Activated CD4-positive, alpha-beta T cell treated with anti-CD3 and anti-CD28 coated beads, Interleukin-2, amount 50 U/mL, for 4 hours (primary cell): ENCODE measurements around the gene MROH2B.
"Not testable (repeated sequence)": the region's sequence is repeated elsewhere in the genome, so short reads cannot be mapped to it uniquely, and the experiment has no call there.

ENCODE experiments used
- DNase-seq, 2 experiments: peaks; one replicate each; pipeline ENCODE4 v3.0.0-alpha.2; 2020

The MROH2B gene

GRCh38 chr5:41071242-41071641 lies at the start of gene MROH2B:
Gene MROH2B (minus strand): TSS chr5:41071342. CDS start chr5:41070852, 490 bp downstream.
- DNase-seq, result no peak

- no peak for DNase-seq
Observed at GRCh38 chr5:41120600-41120999, 49.5 kb upstream of the MROH2B start.

- no peak for DNase-seq
Observed at GRCh38 chr5:41118177-41118576, 47.0 kb upstream of the MROH2B start.

GRCh38 chr5:41115281-41115680 lies 44.1 kb upstream of the MROH2B start:
- DNase-seq, result no peak

GRCh38 chr5:41112486-41113455 lies 41.6 kb upstream of the MROH2B start:
- DNase-seq, result no peak

- no peak for DNase-seq
Observed at GRCh38 chr5:41109186-41109585, 38.0 kb upstream of the MROH2B start.

- no peak for DNase-seq
Observed at GRCh38 chr5:41102341-41102740, 31.2 kb upstream of the MROH2B start.

- no peak for DNase-seq
Observed at GRCh38 chr5:41097642-41098041, 26.5 kb upstream of the MROH2B start.

GRCh38 chr5:41095324-41096101 lies 24.4 kb upstream of the MROH2B start:
- DNase-seq, result no peak

GRCh38 chr5:41094871-41095270 lies 23.7 kb upstream of the MROH2B start:
- DNase-seq, result no peak

- no peak for DNase-seq
Observed at GRCh38 chr5:41093803-41094202, 22.7 kb upstream of the MROH2B start.

GRCh38 chr5:41087461-41087860 lies 16.3 kb upstream of the MROH2B start:
- no peak for DNase-seq

- no peak for DNase-seq
Observed at GRCh38 chr5:41083306-41083705, 12.2 kb upstream of the MROH2B start.

- no peak for DNase-seq
Observed at GRCh38 chr5:41071975-41072374, 833 bp upstream of the MROH2B start.

- no peak for DNase-seq
Observed at GRCh38 chr5:41067714-41068568, 3.2 kb downstream of the MROH2B start.

- DNase-seq, result no peak
Observed at GRCh38 chr5:41065691-41066335, 5.3 kb downstream of the MROH2B start.

- DNase-seq, result no peak
Observed at GRCh38 chr5:41057940-41058339, 13.2 kb downstream of the MROH2B start.

- DNase-seq, result no peak
Observed at GRCh38 chr5:41057231-41057630, 13.9 kb downstream of the MROH2B start.

GRCh38 chr5:41048986-41049385 lies 22.2 kb downstream of the MROH2B start:
- DNase-seq, result no peak

GRCh38 chr5:41043109-41043747 lies 27.9 kb downstream of the MROH2B start:
- DNase-seq, result no peak

- DNase-seq, result no peak
Observed at GRCh38 chr5:41032973-41033372, 38.2 kb downstream of the MROH2B start.

GRCh38 chr5:41022600-41022999 lies 48.5 kb downstream of the MROH2B start:
- DNase-seq, result not testable (repeated sequence)
